GM10266 (cell line): ENCODE measurements around the gene TMEM242.

Source experiments
- DNase-seq: peaks from one replicate; pipeline ENCODE4 v3.0.0; 2012; ENCODE audit errors: extremely low spot score
- CTCF ChIP-seq: IDR thresholded peaks from 2 replicates; pipeline ENCODE4 v1.5.1; 2012; ENCODE audit warnings: mild to moderate bottlenecking, low read depth; ENCODE audit not compliant: control insufficient read depth, insufficient read depth; ENCODE audit errors: missing control alignments

Gene TMEM242

GRCh38 chr6:157282284-157282683 is 41.0 kb downstream of the TMEM242 start:
- TF ChIP-seq CTCF = no peak

DNA sequence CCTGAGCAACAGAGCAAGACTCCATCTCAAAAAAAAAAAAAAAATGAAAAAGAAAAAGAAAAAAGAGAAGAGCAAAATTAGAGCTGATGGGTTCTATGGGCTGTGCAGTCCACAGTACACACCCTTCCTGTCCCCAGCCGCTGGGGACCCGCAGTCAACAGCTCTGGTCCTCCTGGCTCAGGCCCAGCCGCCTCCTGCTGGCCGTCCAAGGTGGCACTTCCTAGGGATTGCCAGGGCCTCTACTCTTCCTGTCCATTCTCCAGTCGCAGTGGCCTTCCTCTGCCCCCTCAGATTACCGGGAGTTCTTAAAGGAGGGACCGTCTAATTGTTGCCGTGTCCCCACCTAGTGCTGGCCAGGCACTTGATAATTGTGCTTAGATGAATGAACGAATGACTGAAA is 41.7 kb downstream of the TMEM242 start:
- DNase-seq = no peak
- TF ChIP-seq CTCF = no peak

More at GRCh38 chr6:157282284-157282683, 41.0 kb downstream of the TMEM242 start:
- DNase-seq = no peak

- TF ChIP-seq CTCF = no peak
Observed at GRCh38 chr6:157280947-157281346, 42.4 kb downstream of the TMEM242 start.

GRCh38 chr6:157280157-157280556 is 43.2 kb downstream of the TMEM242 start:
- TF ChIP-seq CTCF = no peak

More at GRCh38 chr6:157280947-157281346, 42.4 kb downstream of the TMEM242 start:
- DNase-seq = no peak

GRCh38 chr6:157278171-157278570 is 45.1 kb downstream of the TMEM242 start:
- TF ChIP-seq CTCF = no peak
- DNase-seq = no peak

More at GRCh38 chr6:157280157-157280556, 43.2 kb downstream of the TMEM242 start:
- no peak for DNase-seq

DNA sequence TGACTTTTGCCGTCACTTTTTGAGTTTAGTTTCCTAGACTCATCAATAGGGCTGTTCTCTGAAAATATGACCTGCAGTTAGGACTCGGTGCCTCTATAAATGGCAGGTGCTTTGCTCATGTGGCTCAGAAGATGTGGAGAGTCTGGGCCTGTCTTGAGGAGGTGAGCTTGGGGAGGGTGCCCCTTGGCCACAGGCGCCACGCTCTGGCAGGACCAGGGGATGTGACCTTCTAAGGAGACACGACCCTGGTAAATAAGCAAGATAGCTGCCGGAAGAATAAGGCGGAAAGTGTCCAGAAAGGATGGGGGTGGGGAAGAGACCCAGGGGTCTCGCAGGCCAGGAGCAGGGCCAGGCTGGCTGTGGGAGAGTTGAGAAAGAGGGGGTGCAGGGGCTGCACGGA is 46.6 kb downstream of the TMEM242 start:
- DNase-seq = no peak
- no peak for TF ChIP-seq CTCF

DNA sequence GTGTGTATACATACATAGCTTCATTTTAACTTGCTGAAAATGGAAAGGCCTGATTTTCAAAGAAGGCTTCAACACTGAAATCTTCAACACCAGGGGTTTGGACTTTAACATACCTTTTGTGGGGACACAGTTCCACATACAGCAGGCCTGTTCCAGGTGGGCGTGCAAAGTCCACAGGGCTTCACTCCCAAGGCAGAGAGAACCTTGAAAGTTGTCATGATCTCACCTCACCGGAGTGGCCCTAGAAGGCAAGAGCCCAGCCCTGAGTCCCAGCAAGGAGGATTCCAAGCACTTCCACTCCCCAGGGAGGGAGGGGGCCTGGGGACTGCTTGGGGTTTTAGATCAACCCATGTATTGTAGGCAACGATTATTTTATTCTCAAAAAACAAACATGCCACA is 47.2 kb downstream of the TMEM242 start:
- TF ChIP-seq CTCF = no peak

More for the DNA sequence above, 47.2 kb downstream of the TMEM242 start:
- DNase-seq = no peak
